ENCODE measurements around the gene AKIP1. TPM values are rescaled to one million over a fixed set of nuclear protein-coding genes. Genes with fewer than 3 reads are reported as not detected.

Gene AKIP1
- total and polyA plus RNA-seq, 9 of the 15 experiments (the other 6 are each of a cell fraction or from before 2014, with no cell fraction given): 9.0 to 52.6 (median 36.2) TPM

DNA sequence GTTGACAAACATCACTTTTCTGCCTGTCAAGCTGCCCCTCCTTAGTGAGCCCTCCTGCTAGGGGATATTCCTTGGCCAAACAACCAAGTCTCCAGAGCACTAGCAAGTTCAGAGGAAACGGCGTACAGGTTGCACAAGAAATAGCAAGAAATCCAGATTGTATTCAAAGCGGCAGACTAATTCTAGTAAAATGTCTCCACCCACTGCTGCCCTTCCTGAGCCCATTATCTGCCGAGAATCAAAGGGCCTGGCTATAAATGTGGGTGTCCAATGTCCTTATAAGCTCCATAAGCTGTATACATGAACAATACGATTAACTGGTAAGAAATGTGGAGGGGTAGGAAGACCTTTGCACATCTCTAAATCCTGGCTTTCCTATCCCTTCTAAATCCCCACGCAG lies 44.0 kb upstream of the AKIP1 start:
- in situ Hi-C loops (cut with MboI) (no loop called here), intact Hi-C loops (cut with micrococcal nuclease) (no loop called here)
- no peak overlapping the region for H3K9ac ChIP-seq (ENCODE audit: insufficient read depth in 1 of 2, low read depth in 2 of 2, low read length in 2 of 2)
- no peaks in the 10 kb centered on the region for H3K9me3 ChIP-seq (replicated peaks; ENCODE audit: control insufficient read depth, insufficient read depth, low read depth, low read length)
- H3K27me3 ChIP-seq (ENCODE audit: control insufficient read depth in 2 of 2, insufficient read depth in 2 of 2, low read length in 2 of 2): peaks cover 34% of the 10 kb centered on the region in 2 experiments
- CTCF ChIA-PET (ENCODE audit: low intra/inter-chr PET ratio): no interaction called here
- no peak overlapping the region for H3K4me2 ChIP-seq (ENCODE audit: insufficient read depth, low read length)
- peaks cover 4% of the 10 kb centered on the region; the same call in 1 of the 2 replicates for H4K20me1 ChIP-seq (replicated peaks; ENCODE audit: control insufficient read depth, insufficient read depth, low read length)
- H2AFZ ChIP-seq (ENCODE audit: low read depth, low read length): no peak overlapping the region
- DNase-seq (ENCODE audit: extremely low read depth in 1 of 4, low spot score in 3 of 4) (no peak), FAIRE-seq (no peak), ATAC-seq (no peak)
- 4% methylated on average over 6 of the region's 6 CpGs for WGBS (ENCODE audit: insufficient coverage, low coverage, missing lambda C conversion rate)
- BruUV-seq (replicated peaks): no TSS peak
- H3K27ac ChIP-seq (ENCODE audit: extremely low read depth, low read depth, low read length): no peak overlapping the region
- no peak overlapping the region for H3K4me3 ChIP-seq
- H3K36me3 ChIP-seq (ENCODE audit: control insufficient read depth, insufficient read depth, low read length): no peaks in the 10 kb centered on the region
- peaks cover 0 to 8% of the 10 kb centered on the region in 2 experiments; a peak in 2 of 5 replicates for H3K4me1 ChIP-seq (replicated peaks in 1 of 2; ENCODE audit: control insufficient read depth in 2 of 2, insufficient read depth in 2 of 2, low read length in 2 of 2)
- no peak for TF ChIP-seq NFXL1 (CRISPR knock-in tag; IDR thresholded peaks at IDR 0.05)
- TF ChIP-seq, protein P1, sequence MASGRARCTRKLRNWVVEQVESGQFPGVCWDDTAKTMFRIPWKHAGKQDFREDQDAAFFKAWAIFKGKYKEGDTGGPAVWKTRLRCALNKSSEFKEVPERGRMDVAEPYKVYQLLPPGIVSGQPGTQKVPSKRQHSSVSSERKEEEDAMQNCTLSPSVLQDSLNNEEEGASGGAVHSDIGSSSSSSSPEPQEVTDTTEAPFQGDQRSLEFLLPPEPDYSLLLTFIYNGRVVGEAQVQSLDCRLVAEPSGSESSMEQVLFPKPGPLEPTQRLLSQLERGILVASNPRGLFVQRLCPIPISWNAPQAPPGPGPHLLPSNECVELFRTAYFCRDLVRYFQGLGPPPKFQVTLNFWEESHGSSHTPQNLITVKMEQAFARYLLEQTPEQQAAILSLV (tag; IDR thresholded peaks at IDR 0.05): no peak
- no peak for TF ChIP-seq CBFA2T2 (conservative IDR thresholded peaks at IDR 0.05)
- no peak for TF ChIP-seq PHB2 (IDR thresholded peaks at IDR 0.05; ENCODE audit: low read depth)
- TF ChIP-seq, protein P2, sequence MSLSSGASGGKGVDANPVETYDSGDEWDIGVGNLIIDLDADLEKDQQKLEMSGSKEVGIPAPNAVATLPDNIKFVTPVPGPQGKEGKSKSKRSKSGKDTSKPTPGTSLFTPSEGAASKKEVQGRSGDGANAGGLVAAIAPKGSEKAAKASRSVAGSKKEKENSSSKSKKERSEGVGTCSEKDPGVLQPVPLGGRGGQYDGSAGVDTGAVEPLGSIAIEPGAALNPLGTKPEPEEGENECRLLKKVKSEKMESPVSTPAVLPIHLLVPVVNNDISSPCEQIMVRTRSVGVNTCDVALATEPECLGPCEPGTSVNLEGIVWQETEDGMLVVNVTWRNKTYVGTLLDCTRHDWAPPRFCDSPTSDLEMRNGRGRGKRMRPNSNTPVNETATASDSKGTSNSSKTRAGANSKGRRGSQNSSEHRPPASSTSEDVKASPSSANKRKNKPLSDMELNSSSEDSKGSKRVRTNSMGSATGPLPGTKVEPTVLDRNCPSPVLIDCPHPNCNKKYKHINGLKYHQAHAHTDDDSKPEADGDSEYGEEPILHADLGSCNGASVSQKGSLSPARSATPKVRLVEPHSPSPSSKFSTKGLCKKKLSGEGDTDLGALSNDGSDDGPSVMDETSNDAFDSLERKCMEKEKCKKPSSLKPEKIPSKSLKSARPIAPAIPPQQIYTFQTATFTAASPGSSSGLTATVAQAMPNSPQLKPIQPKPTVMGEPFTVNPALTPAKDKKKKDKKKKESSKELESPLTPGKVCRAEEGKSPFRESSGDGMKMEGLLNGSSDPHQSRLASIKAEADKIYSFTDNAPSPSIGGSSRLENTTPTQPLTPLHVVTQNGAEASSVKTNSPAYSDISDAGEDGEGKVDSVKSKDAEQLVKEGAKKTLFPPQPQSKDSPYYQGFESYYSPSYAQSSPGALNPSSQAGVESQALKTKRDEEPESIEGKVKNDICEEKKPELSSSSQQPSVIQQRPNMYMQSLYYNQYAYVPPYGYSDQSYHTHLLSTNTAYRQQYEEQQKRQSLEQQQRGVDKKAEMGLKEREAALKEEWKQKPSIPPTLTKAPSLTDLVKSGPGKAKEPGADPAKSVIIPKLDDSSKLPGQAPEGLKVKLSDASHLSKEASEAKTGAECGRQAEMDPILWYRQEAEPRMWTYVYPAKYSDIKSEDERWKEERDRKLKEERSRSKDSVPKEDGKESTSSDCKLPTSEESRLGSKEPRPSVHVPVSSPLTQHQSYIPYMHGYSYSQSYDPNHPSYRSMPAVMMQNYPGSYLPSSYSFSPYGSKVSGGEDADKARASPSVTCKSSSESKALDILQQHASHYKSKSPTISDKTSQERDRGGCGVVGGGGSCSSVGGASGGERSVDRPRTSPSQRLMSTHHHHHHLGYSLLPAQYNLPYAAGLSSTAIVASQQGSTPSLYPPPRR (CRISPR knock-in tag; IDR thresholded peaks at IDR 0.05; ENCODE audit: borderline replicate concordance): no peak
- TF ChIP-seq GABPB1 (CRISPR knock-in tag; IDR thresholded peaks at IDR 0.05): no peak
- TF ChIP-seq, protein P3, sequence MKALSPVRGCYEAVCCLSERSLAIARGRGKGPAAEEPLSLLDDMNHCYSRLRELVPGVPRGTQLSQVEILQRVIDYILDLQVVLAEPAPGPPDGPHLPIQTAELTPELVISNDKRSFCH (CRISPR knock-in tag; IDR thresholded peaks at IDR 0.05): no peak
- TF ChIP-seq, protein P3 (tag; IDR thresholded peaks at IDR 0.05): no peak
- TF ChIP-seq ZNF76 (CRISPR knock-in tag; IDR thresholded peaks at IDR 0.05; ENCODE audit: borderline replicate concordance): no peak
- no peak for TF ChIP-seq KLF10 (CRISPR knock-in tag; IDR thresholded peaks at IDR 0.05)
- no peak for TF ChIP-seq NCOA6 (IDR thresholded peaks at IDR 0.05)
- no peak for TF ChIP-seq ZNF79 (CRISPR knock-in tag; IDR thresholded peaks at IDR 0.05; ENCODE audit: low read depth)
- no peaks in the 10 kb centered on the region for H3K79me2 ChIP-seq (ENCODE audit: control insufficient read depth, insufficient read depth, low read length)
- H3K9me1 ChIP-seq (ENCODE audit: control insufficient read depth, insufficient read depth, low read length): no peaks in the 10 kb centered on the region
- POLR2A ChIA-PET: interaction anchor here (1.2 kb wide), 1 partner anchor 11 kb away, joined by 3 read pairs; no protein-coding TSS in a partner anchor
